Esophagus muscularis mucosa (tissue), 4 donors: ENCODE results near the gene STAB2. TPM values are rescaled to one million over a fixed set of nuclear protein-coding genes. Genes with fewer than 3 reads are reported as not detected.

Source experiments
- DNase-seq: peaks from one replicate; pipeline ENCODE4 v3.0.0-alpha.2; 2017; ENCODE audit errors: extremely low spot score
- H3K27ac ChIP-seq, 4 donors: fragments of 200-600 bp; sonication (generic); replicated peaks in 1 of 4; 1 replicate in 3 of 4; 2 replicates in 1 of 4; pipeline ENCODE4 v1.5.1; 2016 to 2019; ENCODE audit warnings: mild to moderate bottlenecking in 1 of 4
- H3K27me3 ChIP-seq, 4 donors: fragments of 200-600 bp; sonication (generic); one replicate each; pipeline versions ENCODE4 v1.5.1 to v1.6.0; 2016 to 2019
- H3K36me3 ChIP-seq, 4 donors: fragments of 200-600 bp; sonication (generic); one replicate each; pipeline ENCODE4 v1.5.1; 2016 to 2019
- H3K4me1 ChIP-seq, 4 donors: fragments of 200-600 bp; sonication (generic); one replicate each; pipeline ENCODE4 v1.5.1; 2016 to 2019
- H3K4me3 ChIP-seq, 4 donors: fragments of 200-600 bp; sonication (generic); 1 replicate in 2 of 4; 2 replicates in 2 of 4; pipeline ENCODE4 v1.5.1; 2016 to 2019; ENCODE audit warnings: mild to moderate bottlenecking in 4 of 4, moderate library complexity in 1 of 4
- H3K9me3 ChIP-seq, 4 donors: fragments of 200-600 bp; sonication (generic); 1 replicate in 3 of 4; 2 replicates in 1 of 4; pipeline ENCODE4 v1.5.1; 2016 to 2019
- EP300 ChIP-seq: sonication (generic); formaldehyde crosslinking; IDR thresholded peaks from one replicate; pipeline ENCODE4 v1.6.1; 2017; ENCODE audit warnings: antibody characterized with exemption
- POLR2A ChIP-seq: fragments of 450-650 bp; IDR thresholded peaks from one replicate; pipeline ENCODE4 v1.6.1; 2017; ENCODE audit warnings: antibody characterized with exemption, moderate library complexity, mild to moderate bottlenecking, low read depth
- POLR2AphosphoS5 ChIP-seq, 2 donors: sonication (generic); formaldehyde crosslinking; IDR thresholded peaks; one replicate each; pipeline ENCODE4 v1.6.1; 2017; ENCODE audit warnings: antibody characterized with exemption in 2 of 2
- WGBS: methylation state at CpG from one replicate; pipeline ENCODE4 v1.1.5; 2018; 5-methylcytosine and 5-hydroxymethylcytosine counted together
- intact Hi-C: fragments of 100-400 bp; cut with DNase I; formaldehyde crosslinking; loops from one replicate; pipeline ENCODE4 v1.15.1; 2023
- total RNA-seq, 4 donors: library from RNA; depleted of rRNA; stranded (reverse); fragments of >200 nt; gene quantifications; one replicate each; pipeline versions ENCODE4 v1.1.0 to v1.2.1, GENCODE V29; 2016
- TF ChIP-seq, protein P1 (sequence below), 3 experiments: fragments of 200-600 bp in 2 of 3; fragments of 450-650 bp in 1 of 3; sonication (generic) in 2 of 3; IDR thresholded peaks; one replicate each; pipeline ENCODE4 v1.5.1; 2017 to 2019; ENCODE audit warnings: antibody characterized with exemption in 3 of 3, mild to moderate bottlenecking in 2 of 3, moderate library complexity in 1 of 3

The STAB2 gene
- total RNA-seq, 4 donors from 2014 or later = under 0.01 to 0.50 (median 0.29) TPM; not detected in 1

DNA sequence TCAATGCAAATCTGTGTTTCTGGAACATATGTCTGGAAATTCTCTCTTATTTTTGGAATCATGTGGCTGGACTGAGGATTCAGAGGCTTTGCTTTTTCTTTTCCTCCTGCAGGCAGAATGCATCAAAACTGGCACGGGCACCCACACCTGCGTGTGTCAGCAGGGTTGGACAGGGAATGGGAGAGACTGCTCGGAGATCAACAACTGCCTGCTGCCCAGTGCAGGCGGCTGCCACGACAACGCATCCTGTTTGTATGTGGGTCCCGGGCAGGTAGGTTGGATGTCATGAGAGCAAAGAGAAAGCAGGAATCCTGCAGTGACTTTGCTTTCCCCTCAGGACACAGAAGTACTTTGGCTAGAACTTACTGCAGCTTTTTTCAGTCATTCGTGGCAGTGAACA lies 90.3 kb downstream of the STAB2 start:
- no peak overlapping the region for H3K4me3 ChIP-seq
- no peak overlapping the region for H3K27ac ChIP-seq
- no peak for DNase-seq
- no peaks in the 10 kb centered on the region for H3K36me3 ChIP-seq
- WGBS = 69% methylated on average over 5 of the region's 8 CpGs
- intact Hi-C loops = no loop called here
- H3K4me1 ChIP-seq = peaks cover 6 to 41% (median 34%) of the 10 kb centered on the region in 4 donors
- no peaks in the 10 kb centered on the region for H3K27me3 ChIP-seq
- no peaks in the 10 kb centered on the region for H3K9me3 ChIP-seq
- no peak for TF ChIP-seq POLR2AphosphoS5 (IDR thresholded peaks at IDR 0.05)

DNA sequence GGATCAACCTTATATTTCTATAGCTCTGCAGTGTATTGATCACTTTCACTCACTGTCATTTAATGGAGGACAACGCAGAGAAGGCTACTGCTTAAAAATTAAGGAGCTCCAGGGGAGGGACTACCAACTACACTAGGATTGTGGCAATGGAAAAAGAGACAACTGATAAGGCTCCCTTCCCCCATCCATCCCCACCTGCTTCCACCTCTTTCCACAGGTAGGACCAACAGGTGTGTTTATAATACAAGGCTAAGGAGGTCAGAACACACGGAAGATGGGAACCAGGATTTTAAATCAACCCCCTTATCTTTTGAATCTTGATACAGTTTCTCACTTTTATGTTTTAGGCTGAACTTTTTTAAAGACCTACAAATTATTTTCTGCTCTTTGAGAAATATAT lies 90.8 kb downstream of the STAB2 start:
- no peak for DNase-seq
- Histone ChIP-seq H3K36me3 (no peaks in the 10 kb centered on the region), H3K27me3 (no peaks in the 10 kb centered on the region), H3K9me3 (no peaks in the 10 kb centered on the region), H3K27ac (no peak overlapping the region), H3K4me1 (peaks cover 6 to 42% (median 34%) of the 10 kb centered on the region in 4 donors), H3K4me3 (no peak overlapping the region)
- intact Hi-C loops = no loop called here
- TF ChIP-seq POLR2AphosphoS5 (IDR thresholded peaks at IDR 0.05) (no peak), EP300 (no peak), POLR2A (no peak)
- TF ChIP-seq, protein P1, sequence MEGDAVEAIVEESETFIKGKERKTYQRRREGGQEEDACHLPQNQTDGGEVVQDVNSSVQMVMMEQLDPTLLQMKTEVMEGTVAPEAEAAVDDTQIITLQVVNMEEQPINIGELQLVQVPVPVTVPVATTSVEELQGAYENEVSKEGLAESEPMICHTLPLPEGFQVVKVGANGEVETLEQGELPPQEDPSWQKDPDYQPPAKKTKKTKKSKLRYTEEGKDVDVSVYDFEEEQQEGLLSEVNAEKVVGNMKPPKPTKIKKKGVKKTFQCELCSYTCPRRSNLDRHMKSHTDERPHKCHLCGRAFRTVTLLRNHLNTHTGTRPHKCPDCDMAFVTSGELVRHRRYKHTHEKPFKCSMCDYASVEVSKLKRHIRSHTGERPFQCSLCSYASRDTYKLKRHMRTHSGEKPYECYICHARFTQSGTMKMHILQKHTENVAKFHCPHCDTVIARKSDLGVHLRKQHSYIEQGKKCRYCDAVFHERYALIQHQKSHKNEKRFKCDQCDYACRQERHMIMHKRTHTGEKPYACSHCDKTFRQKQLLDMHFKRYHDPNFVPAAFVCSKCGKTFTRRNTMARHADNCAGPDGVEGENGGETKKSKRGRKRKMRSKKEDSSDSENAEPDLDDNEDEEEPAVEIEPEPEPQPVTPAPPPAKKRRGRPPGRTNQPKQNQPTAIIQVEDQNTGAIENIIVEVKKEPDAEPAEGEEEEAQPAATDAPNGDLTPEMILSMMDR (IDR thresholded peaks at IDR 0.05) = no peak
- WGBS = 92% methylated on average over 2 of the region's 2 CpGs

- H3K9me3 ChIP-seq = no peaks in the 10 kb centered on the region
- H3K36me3 ChIP-seq = no peaks in the 10 kb centered on the region
- H3K27ac ChIP-seq = peak overlapping the region; percentile 61 to 72 (median 64)
- peaks cover 6 to 42% (median 34%) of the 10 kb centered on the region in 4 donors for H3K4me1 ChIP-seq
- 45% methylated on average over 7 of the region's 7 CpGs for WGBS
- no peak for DNase-seq
- no peak overlapping the region for H3K4me3 ChIP-seq
- H3K27me3 ChIP-seq = no peaks in the 10 kb centered on the region
- TF ChIP-seq, protein P1 (IDR thresholded peaks at IDR 0.05) = no peak
- peak in 1 of 2 donors; percentile 27 for TF ChIP-seq POLR2AphosphoS5 (IDR thresholded peaks at IDR 0.05)
- TF ChIP-seq POLR2A = no peak
- no peak for TF ChIP-seq EP300
- intact Hi-C loops = no loop called here
Measured at GRCh38 chr12:103679421-103680170, 92.5 kb downstream of the STAB2 start.

DNA sequence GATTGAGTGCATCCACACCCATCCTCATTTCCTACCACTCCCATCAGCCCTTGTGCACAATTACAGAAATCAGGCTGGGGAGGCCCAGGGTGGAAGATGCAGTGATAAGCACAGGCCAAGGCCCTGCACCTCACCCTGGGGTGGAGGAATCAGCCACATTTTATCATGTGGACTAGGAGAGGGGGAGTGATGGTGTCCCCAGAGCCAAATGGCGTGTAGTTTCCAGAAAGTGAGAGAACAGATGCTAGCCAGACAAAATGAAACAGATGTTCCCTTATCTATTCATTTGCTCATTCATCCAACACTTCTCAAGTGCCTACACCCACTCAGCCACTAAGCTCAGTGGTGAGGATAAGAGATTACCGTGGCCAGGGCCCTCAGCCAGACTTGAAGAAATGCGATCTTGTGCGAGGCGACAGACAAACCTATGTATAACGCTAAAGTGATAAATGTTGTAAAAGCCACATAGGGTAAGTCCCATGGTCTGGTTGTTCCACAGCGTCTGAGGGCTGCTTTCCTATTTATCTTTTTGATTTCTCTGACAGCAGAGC lies 93.6 kb downstream of the STAB2 start:
- Histone ChIP-seq H3K36me3 (no peaks in the 10 kb centered on the region), H3K4me3 (no peak overlapping the region), H3K27ac (peak overlapping the region; percentile 61 to 72 (median 64)), H3K4me1 (peaks cover 6 to 42% (median 34%) of the 10 kb centered on the region in 4 donors), H3K9me3 (no peaks in the 10 kb centered on the region), H3K27me3 (no peaks in the 10 kb centered on the region)
- no peak for TF ChIP-seq EP300
- peak; percentile 12 to 31 for TF ChIP-seq POLR2AphosphoS5 (IDR thresholded peaks at IDR 0.05)
- TF ChIP-seq, protein P1 (IDR thresholded peaks at IDR 0.05) = no peak
- TF ChIP-seq POLR2A = no peak
- WGBS = 42% methylated on average over 7 of the region's 7 CpGs
- no peak for DNase-seq
- intact Hi-C loops = no loop called here

DNA sequence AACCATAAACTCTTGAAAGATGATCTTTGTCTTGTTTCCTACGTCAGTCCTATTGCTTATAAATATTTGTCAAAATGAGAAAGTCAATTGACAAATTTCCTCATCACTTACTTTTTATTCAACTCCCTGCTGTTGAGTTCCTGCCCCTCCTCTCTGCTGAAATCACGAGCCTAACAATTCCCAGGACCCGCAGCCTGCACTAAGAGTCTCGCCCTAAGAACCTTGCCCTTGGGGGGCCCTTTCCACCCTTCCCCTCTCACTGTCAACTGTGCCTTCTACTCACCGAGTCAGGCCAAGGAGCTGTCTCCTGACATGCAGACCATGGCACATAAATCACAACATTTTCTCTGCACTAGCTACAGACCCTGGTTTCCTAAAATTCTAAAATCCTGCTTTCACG lies 99.0 kb downstream of the STAB2 start:
- no peak overlapping the region for H3K4me3 ChIP-seq
- H3K27ac ChIP-seq = no peak overlapping the region
- intact Hi-C loops = no loop called here
- H3K36me3 ChIP-seq = no peaks in the 10 kb centered on the region
- 73% methylated on average over 6 of the region's 6 CpGs for WGBS
- TF ChIP-seq POLR2A = no peak
- TF ChIP-seq, protein P1 (IDR thresholded peaks at IDR 0.05) = no peak
- no peak for TF ChIP-seq EP300
- TF ChIP-seq POLR2AphosphoS5 (IDR thresholded peaks at IDR 0.05) = no peak
- DNase-seq = no peak
- no peaks in the 10 kb centered on the region for H3K9me3 ChIP-seq
- no peaks in the 10 kb centered on the region for H3K27me3 ChIP-seq
- peaks cover 0 to 14% (median 6%) of the 10 kb centered on the region in 4 donors for H3K4me1 ChIP-seq
